Fibroblast of pulmonary artery (primary cell): ENCODE measurements around the gene SYT8.

Experiments
- DNase-seq: peaks from one replicate; pipeline ENCODE4 v3.0.0-alpha.2; 2010; ENCODE audit warnings: low read depth
- H3K4me3 ChIP-seq: replicated peaks from 2 replicates; pipeline ENCODE4 v1.5.1; 2011; ENCODE audit warnings: low read depth, mild to moderate bottlenecking, control low read depth, low read length, moderate library complexity
- CTCF ChIP-seq: IDR thresholded peaks from 2 replicates; pipeline ENCODE4 v1.5.1; 2011; ENCODE audit warnings: mild to moderate bottlenecking, control low read depth, low read length, inconsistent platforms; ENCODE audit errors: missing control alignments

The SYT8 gene

DNA sequence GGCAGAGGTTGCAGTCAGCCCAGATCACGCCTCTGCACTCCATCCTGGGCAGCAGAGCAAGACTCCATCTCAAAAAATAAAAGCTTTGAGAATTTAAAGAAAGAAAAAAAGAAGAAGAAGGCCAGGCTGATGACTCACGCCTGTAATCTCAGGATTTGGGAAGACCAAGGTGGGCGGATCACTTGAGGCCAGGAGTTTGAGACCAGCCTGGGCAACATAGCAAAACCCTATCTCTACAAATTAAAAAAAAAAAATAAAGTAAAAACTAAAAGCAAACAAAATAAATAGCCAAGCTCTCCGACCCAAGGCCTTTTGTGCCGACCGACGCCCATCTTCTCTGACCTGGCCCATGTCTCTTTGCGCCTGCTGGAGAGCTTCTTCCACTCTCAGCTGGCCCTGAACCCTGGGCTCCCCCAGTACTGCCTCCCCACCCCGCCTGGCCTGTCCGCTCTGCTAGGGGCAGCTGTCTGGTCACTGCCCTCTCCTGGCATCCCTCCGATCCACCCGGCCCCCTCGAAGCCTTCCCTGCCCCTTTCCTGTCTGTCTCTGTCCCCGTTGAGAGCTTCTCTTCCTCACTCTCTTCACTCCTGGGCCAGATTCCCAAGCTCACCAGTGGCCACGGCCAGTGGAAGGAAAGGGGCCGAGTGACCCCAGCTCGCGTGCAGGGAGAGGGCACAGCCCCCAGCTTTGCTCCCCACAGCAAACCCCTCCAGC, 13.3 kb downstream of the SYT8 start:
- H3K4me3 ChIP-seq = no peak overlapping the region
- TF ChIP-seq CTCF = no peak
- peak; percentile 14 for DNase-seq

GRCh38 chr11:1848640-1849430, 14.0 kb downstream of the SYT8 start:
- DNase-seq = no peak
- no peak for TF ChIP-seq CTCF
- H3K4me3 ChIP-seq = no peak overlapping the region

DNA sequence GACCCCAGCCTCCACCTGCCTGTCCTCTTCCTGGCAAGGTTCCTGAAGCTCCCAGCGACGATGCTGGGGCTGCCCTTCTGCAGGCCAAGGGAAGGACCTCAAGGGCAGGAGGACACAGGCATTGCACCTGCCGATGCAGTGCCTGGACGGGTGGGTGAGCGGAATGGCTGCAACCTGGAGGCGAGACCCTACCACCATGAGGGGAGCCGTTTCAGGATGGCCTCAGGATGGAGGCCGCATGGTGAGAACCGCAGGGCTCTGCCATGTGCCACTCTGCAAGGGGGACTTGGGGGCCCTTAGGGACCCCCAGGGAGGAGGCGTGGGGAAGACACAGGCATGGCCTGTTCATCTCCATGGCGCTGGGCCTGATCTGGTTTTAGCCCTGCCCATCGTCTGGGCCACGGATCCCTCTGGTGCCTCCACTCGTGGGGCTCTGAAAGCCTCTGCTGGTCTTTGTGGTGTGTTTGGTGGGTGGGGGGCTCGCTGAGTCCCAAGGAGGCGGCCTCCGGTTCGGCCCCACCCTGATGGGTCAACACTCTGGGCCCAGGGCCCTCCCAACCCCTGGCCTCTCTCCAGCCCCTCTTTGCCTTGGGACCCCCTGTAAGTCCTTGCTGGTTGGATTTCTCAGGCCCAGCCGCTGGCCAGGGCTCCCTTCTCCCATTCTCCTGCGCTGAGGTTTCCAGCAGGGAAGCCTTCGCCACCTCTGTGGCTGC, 16.8 kb downstream of the SYT8 start:
- DNase-seq = no peak
- H3K4me3 ChIP-seq = no peak overlapping the region
- no peak for TF ChIP-seq CTCF

- DNase-seq = no peak
- H3K4me3 ChIP-seq = no peak overlapping the region
- no peak for TF ChIP-seq CTCF
Observed at GRCh38 chr11:1852271-1852876, 17.6 kb downstream of the SYT8 start.

DNA sequence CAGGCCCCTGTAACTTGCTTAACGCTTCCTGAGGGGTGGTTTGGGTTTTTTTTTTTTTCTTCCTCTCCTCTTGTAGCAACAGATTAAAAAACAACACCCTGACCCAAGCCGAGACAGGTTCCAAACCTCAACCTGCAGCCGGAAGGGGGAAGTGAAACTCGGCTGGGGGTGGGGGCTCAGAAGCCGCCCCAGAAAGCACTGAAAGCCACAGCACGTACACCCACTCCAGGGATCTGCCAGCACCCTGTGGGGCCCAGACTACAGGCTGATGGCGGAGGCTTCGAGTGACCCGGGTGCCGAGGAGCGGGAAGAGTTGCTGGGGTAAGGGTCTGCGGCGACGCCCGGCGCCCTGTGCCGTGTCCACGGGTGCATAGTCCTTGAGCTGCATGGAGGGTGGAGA, 18.1 kb downstream of the SYT8 start, which contains the start of gene LSP1:
Gene LSP1 (plus strand): TSS at position 208 of the 400 bp plus-strand sequence. CDS start 61 bp downstream, at position 269.
- no peak within 1 kb of the TSS for H3K4me3 ChIP-seq
- no peak for TF ChIP-seq CTCF
- no peak for DNase-seq

DNA sequence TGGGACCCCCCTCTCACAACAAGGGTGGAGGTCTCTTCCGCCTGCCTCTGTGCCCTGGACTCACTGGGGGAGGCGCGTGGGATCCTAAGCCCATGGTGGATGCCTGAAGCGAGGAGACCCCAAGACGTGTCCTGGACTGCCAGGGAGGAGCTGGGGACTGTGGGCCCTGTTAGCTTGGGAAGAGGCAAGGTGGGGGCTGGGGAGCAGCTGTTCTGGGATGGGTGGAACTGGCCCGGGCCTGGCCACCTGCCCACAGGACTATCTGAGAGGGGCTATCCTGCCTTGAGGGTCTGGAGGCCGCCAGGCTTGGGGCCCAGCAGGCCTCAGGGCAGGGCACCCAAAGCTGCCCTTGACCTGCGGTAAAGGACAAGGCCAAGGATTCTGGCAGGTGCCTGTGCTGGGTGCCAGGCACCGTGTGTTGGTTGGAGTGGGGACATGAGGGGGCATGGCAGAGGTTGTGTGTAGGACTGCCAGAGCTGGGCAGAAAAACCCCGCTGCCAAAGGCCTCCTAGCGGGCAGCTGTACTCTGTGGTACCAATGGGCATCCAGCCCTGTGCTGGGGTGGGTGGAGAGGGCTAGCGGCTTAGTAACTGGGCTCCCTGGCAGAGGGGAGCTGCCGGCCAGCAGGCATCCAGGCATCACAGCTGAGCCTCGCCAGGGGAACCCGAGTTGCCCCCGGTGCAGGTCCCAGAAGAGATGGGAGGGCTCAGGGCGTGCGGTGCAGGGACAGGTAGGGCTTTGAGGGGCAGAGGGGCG, 18.8 kb downstream of the SYT8 start:
- DNase-seq = no peak
- H3K4me3 ChIP-seq = no peak overlapping the region
- no peak for TF ChIP-seq CTCF
